Right lung (tissue), 5 donors: ENCODE results near the gene ARMCX6. TPM values are rescaled to one million over a fixed set of nuclear protein-coding genes. Genes with fewer than 3 reads are reported as not detected.

Source experiments
- polyA plus RNA-seq, 5 donors: library from polyadenylated mRNA; unstranded; fragments of 120-200 nt; gene quantifications; one replicate each; pipeline versions ENCODE4 v1.2.1 to v1.2.3, GENCODE V29; 2013; ENCODE audit warnings: inconsistent platforms in 1 of 5, low replicate concordance in 1 of 5; ENCODE audit not compliant: insufficient read length in 5 of 5, insufficient read depth in 1 of 5

The ARMCX6 gene
- polyA plus RNA-seq, 5 donors: 86.4 to 120 (median 102) TPM

Other genes with a start within 250 kb of the ARMCX6 start
- gene BTK, start 231.8 kb downstream of the ARMCX6 start, polyA plus RNA-seq: 1 to 10 TPM; 3.7 to 6.0 (median 4.2) TPM
- 1,000 to 10,000 TPM; 1,178 to 1,967 (median 1,327) TPM for gene RPL36A, start 227.0 kb downstream of the ARMCX6 start, polyA plus RNA-seq
- gene GLA, start 210.1 kb downstream of the ARMCX6 start, polyA plus RNA-seq: 10 to 100 TPM; 23.9 to 31.4 (median 27.5) TPM
- gene HNRNPH2, start 209.8 kb downstream of the ARMCX6 start, polyA plus RNA-seq: 100 to 1,000 TPM in 2 of 5 donors, 10 to 100 TPM in 3; 84.0 to 111 (median 98.1) TPM
- gene ARMCX4, start 132.5 kb downstream of the ARMCX6 start, polyA plus RNA-seq: 10 to 100 TPM; 24.6 to 34.8 (median 29.8) TPM
- 10 to 100 TPM; 54.1 to 68.0 (median 55.1) TPM for gene ARMCX1, start 67.5 kb downstream of the ARMCX6 start, polyA plus RNA-seq
- 100 to 1,000 TPM in 4 of 5 donors, 10 to 100 TPM in 1; 94.8 to 115 (median 113) TPM for gene ARMCX3, start 5.2 kb upstream of the ARMCX6 start, polyA plus RNA-seq
- gene ARMCX2, start 41.9 kb upstream of the ARMCX6 start, polyA plus RNA-seq: 100 to 1,000 TPM in 4 of 5 donors, 10 to 100 TPM in 1; 96.4 to 109 (median 109) TPM